Amniotic stem cell (primary cell): ENCODE measurements around the gene ZNF536.

Experiments used
- DNase-seq: peaks from one replicate; lab custom pipeline; 2025; lab: John Stamatoyannopoulos, UW

The ZNF536 gene

GRCh38 chr19:30363073-30363472, 9.1 kb upstream of the ZNF536 start:
- DNase-seq = no peak

GRCh38 chr19:30364866-30365800, 7.1 kb upstream of the ZNF536 start:
- no peak for DNase-seq

GRCh38 chr19:30366282-30366681, 5.9 kb upstream of the ZNF536 start:
- DNase-seq = no peak

GRCh38 chr19:30367006-30367405, 5.2 kb upstream of the ZNF536 start:
- no peak for DNase-seq

GRCh38 chr19:30367421-30367820, 4.8 kb upstream of the ZNF536 start:
- no peak for DNase-seq

GRCh38 chr19:30369833-30370232, 2.4 kb upstream of the ZNF536 start:
- DNase-seq = no peak

- no peak for DNase-seq
These were observed 885 bp upstream of the ZNF536 start for GRCh38 chr19:30371161-30371836.

GRCh38 chr19:30373593-30373992, 1.4 kb downstream of the ZNF536 start:
- no peak for DNase-seq

- no peak for DNase-seq
These were observed 2.3 kb downstream of the ZNF536 start for GRCh38 chr19:30374539-30374864.

GRCh38 chr19:30374865-30375552, 2.8 kb downstream of the ZNF536 start:
- no peak for DNase-seq

GRCh38 chr19:30375553-30376031, 3.4 kb downstream of the ZNF536 start:
- no peak for DNase-seq

- DNase-seq = no peak
These were observed 4.1 kb downstream of the ZNF536 start for GRCh38 chr19:30376272-30376671.

GRCh38 chr19:30376826-30377425, 4.7 kb downstream of the ZNF536 start:
- DNase-seq = no peak

- no peak for DNase-seq
These were observed 6.5 kb downstream of the ZNF536 start for GRCh38 chr19:30378701-30379100.

GRCh38 chr19:30379841-30380610, 7.8 kb downstream of the ZNF536 start:
- DNase-seq = no peak

- no peak for DNase-seq
These were observed 9.2 kb downstream of the ZNF536 start for GRCh38 chr19:30381366-30381765.

GRCh38 chr19:30385174-30385573, 13.0 kb downstream of the ZNF536 start:
- no peak for DNase-seq

GRCh38 chr19:30385666-30386065, 13.5 kb downstream of the ZNF536 start:
- no peak for DNase-seq

- no peak for DNase-seq
These were observed 14.5 kb downstream of the ZNF536 start for GRCh38 chr19:30386551-30387143.

- DNase-seq = no peak
These were observed 15.3 kb downstream of the ZNF536 start for GRCh38 chr19:30387311-30388115.
